ENCODE results near the gene USHBP1.

USHBP1 gene

GRCh38 chr19:17213334-17213733 lies 51.2 kb downstream of the USHBP1 start:
- Histone ChIP-seq H3K4me2 (ENCODE audit: low read length) (no peak overlapping the region), H3K79me1 (ENCODE audit: low read length) (peaks cover 13% of the 10 kb centered on the region), H3K27ac (ENCODE audit: low read depth, low read length) (no peak overlapping the region), H3K36me3 (ENCODE audit: control insufficient read depth in 1 of 2, insufficient read depth in 2 of 2, low read length in 2 of 2) (peaks cover 66 to 67% of the 10 kb centered on the region in 2 experiments), H3K18ac (ENCODE audit: low read length) (no peak overlapping the region), H4K8ac (ENCODE audit: low read depth, low read length) (no peak overlapping the region), H3K4me1 (ENCODE audit: control insufficient read depth in 1 of 2, insufficient read depth in 2 of 2, low read length in 2 of 2) (peaks cover 12 to 13% of the 10 kb centered on the region in 2 experiments), H3K23ac (ENCODE audit: low read length) (no peak overlapping the region), H2BK5ac (ENCODE audit: low read depth, low read length, poor library complexity) (no peak overlapping the region), H3K14ac (ENCODE audit: low read length) (no peak overlapping the region), H2AFZ (ENCODE audit: insufficient read depth, low read length, poor library complexity) (no peak overlapping the region), H3K4me3 (ENCODE audit: low read depth, low read length) (no peak overlapping the region), H4K12ac (ENCODE audit: low read depth, low read length) (no peak overlapping the region), H4K91ac (ENCODE audit: low read depth, low read length) (no peak overlapping the region), H3K9ac (ENCODE audit: low read length) (no peak overlapping the region), H3K27me3 (ENCODE audit: insufficient read depth, low read length) (no peaks in the 10 kb centered on the region), H2BK120ac (ENCODE audit: insufficient read depth, low read length, poor library complexity) (no peak overlapping the region), H3K9me3 (ENCODE audit: insufficient read depth, low read depth, low read length) (peaks cover 5% of the 10 kb centered on the region), H3K4ac (ENCODE audit: low read depth, low read length) (no peak overlapping the region), H3K79me2 (ENCODE audit: control insufficient read depth, insufficient read depth, low read length, poor library complexity) (peaks cover 6% of the 10 kb centered on the region), H2AK5ac (ENCODE audit: low read length) (no peak overlapping the region), H2BK12ac (ENCODE audit: low read length) (no peak overlapping the region)
- no peak for DNase-seq
- WGBS (ENCODE audit: extremely low coverage, insufficient coverage, insufficient read length) = no CpG with 5 or more reads among the region's 5 CpGs

- Histone ChIP-seq H3K9ac (ENCODE audit: low read length) (no peak overlapping the region), H3K4me1 (ENCODE audit: control insufficient read depth in 1 of 2, insufficient read depth in 2 of 2, low read length in 2 of 2) (peaks cover 12 to 13% of the 10 kb centered on the region in 2 experiments), H3K9me3 (ENCODE audit: insufficient read depth, low read depth, low read length) (peaks cover 3% of the 10 kb centered on the region), H2BK120ac (ENCODE audit: insufficient read depth, low read length, poor library complexity) (no peak overlapping the region), H3K4me3 (ENCODE audit: low read depth, low read length) (no peak overlapping the region), H3K14ac (ENCODE audit: low read length) (no peak overlapping the region), H2BK12ac (ENCODE audit: low read length) (no peak overlapping the region), H2AFZ (ENCODE audit: insufficient read depth, low read length, poor library complexity) (no peak overlapping the region), H4K8ac (ENCODE audit: low read depth, low read length) (no peak overlapping the region), H2AK5ac (ENCODE audit: low read length) (no peak overlapping the region), H3K4ac (ENCODE audit: low read depth, low read length) (no peak overlapping the region), H3K4me2 (ENCODE audit: low read length) (no peak overlapping the region), H4K91ac (ENCODE audit: low read depth, low read length) (no peak overlapping the region), H2BK5ac (ENCODE audit: low read depth, low read length, poor library complexity) (no peak overlapping the region), H3K18ac (ENCODE audit: low read length) (no peak overlapping the region), H3K36me3 (ENCODE audit: control insufficient read depth in 1 of 2, insufficient read depth in 2 of 2, low read length in 2 of 2) (peaks cover 59 to 60% of the 10 kb centered on the region in 2 experiments), H3K23ac (ENCODE audit: low read length) (no peak overlapping the region), H3K79me1 (ENCODE audit: low read length) (peaks cover 13% of the 10 kb centered on the region), H4K12ac (ENCODE audit: low read depth, low read length) (no peak overlapping the region), H3K27me3 (ENCODE audit: insufficient read depth, low read length) (no peaks in the 10 kb centered on the region), H3K79me2 (ENCODE audit: control insufficient read depth, insufficient read depth, low read length, poor library complexity) (peaks cover 6% of the 10 kb centered on the region), H3K27ac (ENCODE audit: low read depth, low read length) (no peak overlapping the region)
- no CpG with 5 or more reads among the region's 58 CpGs for WGBS (ENCODE audit: extremely low coverage, insufficient coverage, insufficient read length)
- DNase-seq = no peak
Observed at GRCh38 chr19:17211547-17212446, 52.7 kb downstream of the USHBP1 start.

DNA sequence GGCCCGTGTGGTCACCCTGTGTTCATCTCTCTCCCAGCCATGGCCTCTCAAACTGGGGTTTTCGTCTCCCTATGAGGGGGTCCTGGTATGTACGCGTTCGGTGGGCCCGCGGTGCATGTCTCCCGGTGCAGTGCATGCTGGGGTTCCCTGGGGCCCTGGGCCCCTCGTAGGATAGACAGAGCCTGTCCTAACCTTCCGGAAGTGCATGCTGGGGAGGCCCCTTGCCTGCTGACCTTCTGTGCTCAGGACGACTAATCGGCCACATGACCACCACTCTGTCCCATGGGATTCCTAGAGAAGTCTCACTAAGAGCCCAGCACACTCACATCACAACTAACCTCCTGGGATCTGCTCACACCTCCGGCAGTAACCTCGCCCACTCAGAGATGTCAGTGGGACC lies 54.2 kb downstream of the USHBP1 start:
- H3K18ac ChIP-seq (ENCODE audit: low read length) = no peak overlapping the region

DNA sequence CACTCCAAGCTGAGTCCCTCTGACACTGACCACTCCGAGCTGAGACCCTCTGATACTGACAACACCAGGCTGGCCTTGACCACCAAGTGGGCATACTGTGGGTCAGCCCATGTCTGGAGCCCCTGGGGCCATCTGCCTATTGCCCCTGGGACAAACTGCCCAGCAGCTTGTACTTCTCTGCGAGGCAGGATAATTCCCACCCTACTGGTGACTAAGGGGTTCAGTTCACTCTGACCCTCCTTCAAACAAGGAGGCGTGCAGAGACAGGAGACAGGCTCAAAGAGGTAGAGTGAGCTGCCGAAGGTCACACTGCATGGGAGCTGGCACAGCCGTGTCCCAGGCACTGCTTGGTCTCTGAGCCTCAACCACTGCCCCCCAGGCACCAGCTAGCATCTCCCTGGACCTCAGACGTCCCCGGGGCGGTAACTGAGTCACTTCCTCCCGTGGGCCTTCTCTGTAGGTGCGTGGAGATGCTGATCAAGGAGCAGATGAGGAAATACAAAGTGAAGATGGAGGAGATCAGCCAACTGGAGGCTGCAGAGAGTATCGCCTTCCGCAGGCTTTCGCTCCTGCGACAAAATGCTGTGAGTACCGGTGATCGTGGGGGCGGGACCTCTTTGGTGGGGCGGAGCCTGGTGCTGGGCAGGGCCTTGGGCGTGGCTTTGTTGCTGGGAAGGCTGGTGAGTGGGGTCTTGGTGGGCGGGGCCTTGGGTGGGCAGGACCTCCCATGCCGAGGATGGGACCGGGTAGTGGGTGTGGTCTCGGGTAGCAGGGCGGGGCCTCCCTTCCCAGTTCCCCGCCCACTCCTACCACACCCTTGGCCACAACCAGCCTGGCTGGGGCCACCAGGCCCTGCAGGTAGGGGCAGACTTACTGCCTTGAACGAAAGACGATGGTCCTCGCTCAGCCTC lies 55.2 kb downstream of the USHBP1 start:
- H3K14ac ChIP-seq (ENCODE audit: low read length) = no peak overlapping the region
- H3K79me1 ChIP-seq (ENCODE audit: low read length) = peaks cover under 1% of the 10 kb centered on the region
- no peak overlapping the region for H4K12ac ChIP-seq (ENCODE audit: low read depth, low read length)
- H4K91ac ChIP-seq (ENCODE audit: low read depth, low read length) = no peak overlapping the region
- H2BK120ac ChIP-seq (ENCODE audit: insufficient read depth, low read length, poor library complexity) = no peak overlapping the region
- no peak overlapping the region for H3K27ac ChIP-seq (ENCODE audit: low read depth, low read length)
- H2AFZ ChIP-seq (ENCODE audit: insufficient read depth, low read length, poor library complexity) = no peak overlapping the region
- H3K9ac ChIP-seq (ENCODE audit: low read length) = no peak overlapping the region
- no peaks in the 10 kb centered on the region for H3K79me2 ChIP-seq (ENCODE audit: control insufficient read depth, insufficient read depth, low read length, poor library complexity)
- H3K27me3 ChIP-seq (ENCODE audit: insufficient read depth, low read length) = no peaks in the 10 kb centered on the region
- H3K36me3 ChIP-seq (ENCODE audit: control insufficient read depth in 1 of 2, insufficient read depth in 2 of 2, low read length in 2 of 2) = peaks cover 74 to 76% of the 10 kb centered on the region in 2 experiments
- peaks cover 1 to 2% of the 10 kb centered on the region in 2 experiments for H3K4me1 ChIP-seq (ENCODE audit: control insufficient read depth in 1 of 2, insufficient read depth in 2 of 2, low read length in 2 of 2)
- no peak overlapping the region for H2AK5ac ChIP-seq (ENCODE audit: low read length)
- H3K18ac ChIP-seq (ENCODE audit: low read length) = no peak overlapping the region
- no peak overlapping the region for H2BK12ac ChIP-seq (ENCODE audit: low read length)
- no peak overlapping the region for H3K4ac ChIP-seq (ENCODE audit: low read depth, low read length)
- WGBS (ENCODE audit: extremely low coverage, insufficient coverage, insufficient read length) = no CpG with 5 or more reads among the region's 28 CpGs
- H4K8ac ChIP-seq (ENCODE audit: low read depth, low read length) = no peak overlapping the region
- peaks cover under 1% of the 10 kb centered on the region for H3K9me3 ChIP-seq (ENCODE audit: insufficient read depth, low read depth, low read length)
- H3K4me2 ChIP-seq (ENCODE audit: low read length) = no peak overlapping the region
- no peak overlapping the region for H3K23ac ChIP-seq (ENCODE audit: low read length)
- peak; percentile 48 to 54 for DNase-seq
- no peak overlapping the region for H2BK5ac ChIP-seq (ENCODE audit: low read depth, low read length, poor library complexity)
- H3K4me3 ChIP-seq (ENCODE audit: low read depth, low read length) = peak overlapping the region; percentile 20

More for the DNA sequence above, 54.2 kb downstream of the USHBP1 start:
- Histone ChIP-seq H3K27ac (ENCODE audit: low read depth, low read length) (no peak overlapping the region), H3K23ac (ENCODE audit: low read length) (no peak overlapping the region), H3K4me1 (ENCODE audit: control insufficient read depth in 1 of 2, insufficient read depth in 2 of 2, low read length in 2 of 2) (peaks cover 7% of the 10 kb centered on the region in 2 experiments), H3K4me3 (ENCODE audit: low read depth, low read length) (no peak overlapping the region), H3K27me3 (ENCODE audit: insufficient read depth, low read length) (no peaks in the 10 kb centered on the region), H4K8ac (ENCODE audit: low read depth, low read length) (no peak overlapping the region), H2AFZ (ENCODE audit: insufficient read depth, low read length, poor library complexity) (no peak overlapping the region), H2BK5ac (ENCODE audit: low read depth, low read length, poor library complexity) (no peak overlapping the region), H3K79me1 (ENCODE audit: low read length) (peaks cover 8% of the 10 kb centered on the region), H2AK5ac (ENCODE audit: low read length) (no peak overlapping the region), H3K14ac (ENCODE audit: low read length) (no peak overlapping the region), H3K4ac (ENCODE audit: low read depth, low read length) (no peak overlapping the region), H4K91ac (ENCODE audit: low read depth, low read length) (no peak overlapping the region), H3K9ac (ENCODE audit: low read length) (no peak overlapping the region), H3K79me2 (ENCODE audit: control insufficient read depth, insufficient read depth, low read length, poor library complexity) (peaks cover 5% of the 10 kb centered on the region), H3K36me3 (ENCODE audit: control insufficient read depth in 1 of 2, insufficient read depth in 2 of 2, low read length in 2 of 2) (peaks cover 70% of the 10 kb centered on the region in 2 experiments), H2BK12ac (ENCODE audit: low read length) (no peak overlapping the region), H2BK120ac (ENCODE audit: insufficient read depth, low read length, poor library complexity) (no peak overlapping the region), H3K9me3 (ENCODE audit: insufficient read depth, low read depth, low read length) (peaks cover 3% of the 10 kb centered on the region), H3K4me2 (ENCODE audit: low read length) (no peak overlapping the region), H4K12ac (ENCODE audit: low read depth, low read length) (no peak overlapping the region)
- WGBS (ENCODE audit: extremely low coverage, insufficient coverage, insufficient read length) = no CpG with 5 or more reads among the region's 14 CpGs
- no peak for DNase-seq
